ENCODE results near the gene CTF1. TPM values are rescaled to one million over a fixed set of nuclear protein-coding genes. Genes with fewer than 3 reads are reported as not detected.
A peak's percentile ranks its signal among the peaks of the same experiment; 100 is the strongest.

The CTF1 gene
- total RNA-seq, 1 donor from 2014 or later, result 0.21 TPM

DNA sequence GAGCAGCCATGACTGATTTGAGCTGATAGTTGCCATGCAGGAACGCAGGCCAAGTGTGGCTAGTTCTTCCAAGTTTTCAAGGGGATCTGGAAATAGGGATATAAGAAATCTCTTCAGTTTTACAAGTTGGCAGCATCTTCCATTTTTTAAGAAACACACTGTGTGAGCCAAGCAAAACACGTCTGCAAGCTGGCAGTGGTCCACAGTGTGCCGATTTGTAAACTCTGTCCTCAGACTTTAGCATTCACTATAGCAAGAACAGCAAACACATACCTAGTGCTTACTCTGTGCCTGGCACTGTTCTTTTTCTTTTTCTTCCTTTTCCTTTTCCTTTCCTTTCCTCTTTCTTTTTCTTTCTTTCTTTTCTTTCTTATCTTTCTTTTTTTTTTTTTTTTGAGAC is 55.3 kb downstream of the CTF1 start:
- peak overlapping the region; percentile 90 to 93 for H3K27ac ChIP-seq
- H3K4me3 ChIP-seq, result no peak overlapping the region
- peaks cover 11 to 35% of the 10 kb centered on the region in 2 donors for H3K4me1 ChIP-seq
- H3K9me3 ChIP-seq, result no peaks in the 10 kb centered on the region
- peaks cover 0 to 3% of the 10 kb centered on the region in 2 donors for H3K36me3 ChIP-seq
- intact Hi-C loops (cut with DNase I), result no loop called here
- DNase-seq (ENCODE audit: low spot score in 2 of 2), result peak in 1 of 2 donors; percentile 91
- H3K27me3 ChIP-seq, result no peaks in the 10 kb centered on the region
- TF ChIP-seq, protein P1, sequence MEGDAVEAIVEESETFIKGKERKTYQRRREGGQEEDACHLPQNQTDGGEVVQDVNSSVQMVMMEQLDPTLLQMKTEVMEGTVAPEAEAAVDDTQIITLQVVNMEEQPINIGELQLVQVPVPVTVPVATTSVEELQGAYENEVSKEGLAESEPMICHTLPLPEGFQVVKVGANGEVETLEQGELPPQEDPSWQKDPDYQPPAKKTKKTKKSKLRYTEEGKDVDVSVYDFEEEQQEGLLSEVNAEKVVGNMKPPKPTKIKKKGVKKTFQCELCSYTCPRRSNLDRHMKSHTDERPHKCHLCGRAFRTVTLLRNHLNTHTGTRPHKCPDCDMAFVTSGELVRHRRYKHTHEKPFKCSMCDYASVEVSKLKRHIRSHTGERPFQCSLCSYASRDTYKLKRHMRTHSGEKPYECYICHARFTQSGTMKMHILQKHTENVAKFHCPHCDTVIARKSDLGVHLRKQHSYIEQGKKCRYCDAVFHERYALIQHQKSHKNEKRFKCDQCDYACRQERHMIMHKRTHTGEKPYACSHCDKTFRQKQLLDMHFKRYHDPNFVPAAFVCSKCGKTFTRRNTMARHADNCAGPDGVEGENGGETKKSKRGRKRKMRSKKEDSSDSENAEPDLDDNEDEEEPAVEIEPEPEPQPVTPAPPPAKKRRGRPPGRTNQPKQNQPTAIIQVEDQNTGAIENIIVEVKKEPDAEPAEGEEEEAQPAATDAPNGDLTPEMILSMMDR (IDR thresholded peaks at IDR 0.05), result no peak

DNA sequence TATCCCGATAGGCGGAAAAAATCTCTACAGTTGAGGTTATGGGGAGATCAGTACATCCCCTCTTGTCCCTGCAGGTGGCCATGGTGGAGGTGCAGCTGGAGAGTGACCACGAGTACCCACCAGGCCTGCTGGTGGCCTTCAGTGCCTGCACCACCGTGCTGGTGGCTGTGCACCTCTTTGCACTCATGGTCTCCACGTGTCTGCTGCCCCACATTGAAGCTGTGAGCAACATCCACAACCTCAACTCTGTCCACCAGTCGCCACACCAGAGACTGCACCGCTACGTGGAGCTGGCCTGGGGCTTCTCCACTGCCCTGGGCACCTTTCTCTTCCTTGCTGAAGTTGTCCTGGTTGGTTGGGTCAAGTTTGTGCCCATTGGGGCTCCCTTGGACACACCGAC is 56.7 kb downstream of the CTF1 start:
- peak overlapping the region; percentile 17 to 93 for H3K27ac ChIP-seq
- TF ChIP-seq, protein P1 (IDR thresholded peaks at IDR 0.05), result no peak
- no peak overlapping the region for H3K4me3 ChIP-seq
- intact Hi-C loops (cut with DNase I), result no loop called here
- no peak for DNase-seq (ENCODE audit: low spot score in 2 of 2)
- no peaks in the 10 kb centered on the region for H3K9me3 ChIP-seq
- no peaks in the 10 kb centered on the region for H3K36me3 ChIP-seq
- H3K4me1 ChIP-seq, result peaks cover 11 to 33% of the 10 kb centered on the region in 2 donors
- H3K27me3 ChIP-seq, result no peaks in the 10 kb centered on the region

Other genes with a start within 250 kb of the CTF1 start
- 124 TPM for gene PRR14, start 245.7 kb upstream of the CTF1 start, total RNA-seq
- gene FBRS, start 238.2 kb upstream of the CTF1 start, total RNA-seq, result 26.8 TPM
- gene SRCAP, start 197.4 kb upstream of the CTF1 start, total RNA-seq, result 24.5 TPM
- 78.8 TPM for gene PHKG2, start 148.2 kb upstream of the CTF1 start, total RNA-seq
- not detected for gene CFAP119, start 134.6 kb upstream of the CTF1 start, total RNA-seq
- gene RNF40, start 134.3 kb upstream of the CTF1 start, total RNA-seq, result 66.3 TPM
- 12.3 TPM for gene ZNF629, start 109.4 kb upstream of the CTF1 start, total RNA-seq
- 46.2 TPM for gene BCL7C, start 2.5 kb upstream of the CTF1 start, total RNA-seq
- gene FBXL19, start 27.0 kb downstream of the CTF1 start, total RNA-seq, result 66.9 TPM
- gene ORAI3, start 52.5 kb downstream of the CTF1 start, total RNA-seq, result 39.0 TPM
- 8.3 TPM for gene SETD1A, start 61.1 kb downstream of the CTF1 start, total RNA-seq
- 35.2 TPM for gene HSD3B7, start 88.6 kb downstream of the CTF1 start, total RNA-seq
- 2.0 TPM for gene STX1B, start 114.0 kb downstream of the CTF1 start, total RNA-seq
- 79.1 TPM for gene STX4, start 136.9 kb downstream of the CTF1 start, total RNA-seq
- gene ZNF668, start 177.6 kb downstream of the CTF1 start, total RNA-seq, result 12.2 TPM
- gene ZNF646, start 177.8 kb downstream of the CTF1 start, total RNA-seq, result 11.6 TPM
- gene PRSS53, start 192.3 kb downstream of the CTF1 start, total RNA-seq, result 7.5 TPM
- gene VKORC1, start 198.2 kb downstream of the CTF1 start, total RNA-seq, result 227 TPM
- 85.8 TPM for gene BCKDK, start 211.8 kb downstream of the CTF1 start, total RNA-seq
- gene KAT8, start 221.1 kb downstream of the CTF1 start, total RNA-seq, result 113 TPM
- not detected for gene PRSS8, start 239.1 kb downstream of the CTF1 start, total RNA-seq